OCI-LY1 (cell line): ENCODE results near the gene ARHGAP44.

Experiments used
- CTCF ChIP-seq: fragments of 200-600 bp; sonication (generic), shearing (Covaris generic); IDR thresholded peaks from 2 replicates; pipeline ENCODE4 v1.5.1; 2017; ENCODE audit warnings: mild to moderate bottlenecking, antibody characterized with exemption, low read length, moderate library complexity, mixed read lengths
- EZH2 ChIP-seq: fragments of 200-600 bp; sonication (generic), shearing (Covaris generic); IDR thresholded peaks from 2 replicates; pipeline ENCODE4 v1.8.0; 2017; ENCODE audit warnings: borderline replicate concordance, mixed run types, mild to moderate bottlenecking, antibody characterized with exemption, low read length, moderate library complexity, mixed read lengths

- TF ChIP-seq CTCF = peak; percentile 95
- TF ChIP-seq EZH2 = no peak
Measured at GRCh38 chr17:13002761-13003453, 213.6 kb downstream of the ARHGAP44 start.
